ENCODE measurements around the gene GOLGA6D.
"Not testable (repeated sequence)": the region's sequence is repeated elsewhere in the genome, so short reads cannot be mapped to it uniquely, and the experiment has no call there.

DNA sequence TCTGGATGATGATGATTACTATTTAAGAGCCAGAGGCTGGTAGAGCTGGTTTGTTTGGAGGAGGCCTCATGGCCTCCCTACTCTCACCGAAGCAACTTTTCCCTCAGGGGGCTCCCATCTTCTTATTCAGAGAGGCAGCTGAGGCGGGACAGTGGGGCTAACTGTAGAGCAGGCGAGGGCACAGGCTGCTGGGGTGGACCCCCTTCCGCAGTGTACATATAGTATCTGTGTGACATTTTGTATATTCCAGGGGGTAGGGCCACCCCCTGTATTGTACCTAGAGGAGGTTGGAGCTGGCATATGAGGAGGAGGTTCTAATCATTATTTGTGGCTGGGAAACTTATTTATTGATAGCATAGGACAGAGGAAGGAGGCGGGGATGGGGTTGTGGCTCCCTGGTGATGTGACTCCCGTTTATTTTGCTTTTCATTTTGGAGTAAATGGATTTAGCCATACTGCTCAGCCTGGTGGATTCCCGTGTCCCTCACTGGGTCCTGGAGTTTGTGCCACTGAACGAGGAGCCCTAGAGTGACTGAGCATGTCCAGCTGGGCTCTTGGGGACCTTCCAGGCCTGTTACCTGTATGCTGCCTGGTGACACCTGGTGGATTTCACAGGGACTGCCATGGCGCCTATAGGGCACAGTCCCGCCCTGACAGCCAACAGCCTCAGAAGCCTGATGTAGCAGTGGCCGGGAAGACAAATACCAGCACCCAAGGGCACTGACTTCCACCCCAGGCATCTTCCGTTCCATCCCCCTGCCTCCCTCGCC is 16.1 kb downstream of the GOLGA6D start:
- TF ChIP-seq, protein P1, sequence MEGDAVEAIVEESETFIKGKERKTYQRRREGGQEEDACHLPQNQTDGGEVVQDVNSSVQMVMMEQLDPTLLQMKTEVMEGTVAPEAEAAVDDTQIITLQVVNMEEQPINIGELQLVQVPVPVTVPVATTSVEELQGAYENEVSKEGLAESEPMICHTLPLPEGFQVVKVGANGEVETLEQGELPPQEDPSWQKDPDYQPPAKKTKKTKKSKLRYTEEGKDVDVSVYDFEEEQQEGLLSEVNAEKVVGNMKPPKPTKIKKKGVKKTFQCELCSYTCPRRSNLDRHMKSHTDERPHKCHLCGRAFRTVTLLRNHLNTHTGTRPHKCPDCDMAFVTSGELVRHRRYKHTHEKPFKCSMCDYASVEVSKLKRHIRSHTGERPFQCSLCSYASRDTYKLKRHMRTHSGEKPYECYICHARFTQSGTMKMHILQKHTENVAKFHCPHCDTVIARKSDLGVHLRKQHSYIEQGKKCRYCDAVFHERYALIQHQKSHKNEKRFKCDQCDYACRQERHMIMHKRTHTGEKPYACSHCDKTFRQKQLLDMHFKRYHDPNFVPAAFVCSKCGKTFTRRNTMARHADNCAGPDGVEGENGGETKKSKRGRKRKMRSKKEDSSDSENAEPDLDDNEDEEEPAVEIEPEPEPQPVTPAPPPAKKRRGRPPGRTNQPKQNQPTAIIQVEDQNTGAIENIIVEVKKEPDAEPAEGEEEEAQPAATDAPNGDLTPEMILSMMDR (conservative IDR thresholded peaks at IDR 0.05; ENCODE audit: low read length), result not testable (repeated sequence)
- not testable (repeated sequence) for TF ChIP-seq EZH2phosphoT487 (IDR thresholded peaks at IDR 0.05; ENCODE audit: borderline replicate concordance, low read depth, low read length)

All from OCI-LY7 (cell line).